GM19240 (cell line): Measurements from ENCODE around the gene ZCCHC8.
A peak's percentile ranks its signal among the peaks of the same experiment; 100 is the strongest.

ENCODE experiments used
- DNase-seq: peaks from one replicate; pipeline ENCODE4 v3.0.0; 2011; ENCODE audit warnings: low spot score; ENCODE audit not compliant: insufficient read length

Gene ZCCHC8

GRCh38 chr12:122500685-122501488 is at the start of gene ZCCHC8:
ZCCHC8 (minus strand) TSS chr12:122500932; CDS start chr12:122500840, 92 bp downstream.
- peak; percentile 80 for DNase-seq

- DNase-seq = no peak
Observed at GRCh38 chr12:122547330-122547729, 46.6 kb upstream of the ZCCHC8 start.

- DNase-seq = no peak
Observed at GRCh38 chr12:122545855-122546254, 45.1 kb upstream of the ZCCHC8 start.

- DNase-seq = no peak
Observed at GRCh38 chr12:122544537-122544936, 43.8 kb upstream of the ZCCHC8 start.

- DNase-seq = no peak
Observed at GRCh38 chr12:122538496-122538895, 37.8 kb upstream of the ZCCHC8 start.

- DNase-seq = no peak
Observed at GRCh38 chr12:122537021-122537420, 36.3 kb upstream of the ZCCHC8 start.

GRCh38 chr12:122533856-122534255 is 33.1 kb upstream of the ZCCHC8 start:
- no peak for DNase-seq

GRCh38 chr12:122528992-122529391 is 28.3 kb upstream of the ZCCHC8 start:
- DNase-seq = no peak

GRCh38 chr12:122528582-122528981 is 27.9 kb upstream of the ZCCHC8 start:
- no peak for DNase-seq

- no peak for DNase-seq
Observed at GRCh38 chr12:122527478-122527944, 26.8 kb upstream of the ZCCHC8 start.

GRCh38 chr12:122526683-122527477 is 26.1 kb upstream of the ZCCHC8 start, which contains the start of the genes KNTC1 and RSRC2:
KNTC1 (plus strand) TSS chr12:122527249; CDS start chr12:122530064, 2,815 bp downstream.
RSRC2 (minus strand) TSS chr12:122526936; CDS start chr12:122526853, 83 bp downstream.
- peak; percentile 71 for DNase-seq

- no peak for DNase-seq
Observed at GRCh38 chr12:122523846-122524718, 23.4 kb upstream of the ZCCHC8 start.

- no peak for DNase-seq
Observed at GRCh38 chr12:122523280-122523679, 22.5 kb upstream of the ZCCHC8 start.

GRCh38 chr12:122520676-122521075 is 19.9 kb upstream of the ZCCHC8 start:
- no peak for DNase-seq

GRCh38 chr12:122519418-122519817 is 18.7 kb upstream of the ZCCHC8 start:
- DNase-seq = no peak

GRCh38 chr12:122518908-122519307 is 18.2 kb upstream of the ZCCHC8 start:
- no peak for DNase-seq

GRCh38 chr12:122517877-122518276 is 17.1 kb upstream of the ZCCHC8 start:
- no peak for DNase-seq

- no peak for DNase-seq
Observed at GRCh38 chr12:122516544-122517361, 16.0 kb upstream of the ZCCHC8 start.

GRCh38 chr12:122515275-122515674 is 14.5 kb upstream of the ZCCHC8 start:
- no peak for DNase-seq

- no peak for DNase-seq
Observed at GRCh38 chr12:122513660-122514059, 12.9 kb upstream of the ZCCHC8 start.
